ENCODE measurements around the gene RCOR1.
A peak's percentile ranks its signal among the peaks of the same experiment; 100 is the strongest.

The RCOR1 gene

GRCh38 chr14:102588821-102589220 is 3.6 kb upstream of the RCOR1 start:
- H3K4me3 ChIP-seq (ENCODE audit: low read depth in 1 of 2, low read length in 1 of 2), result no peak overlapping the region
- H3K36me3 ChIP-seq, result no peaks in the 10 kb centered on the region
- no peaks in the 10 kb centered on the region for H3K27me3 ChIP-seq
- TF ChIP-seq CTCF (IDR thresholded peaks at IDR 0.05), result no peak
- H3K27ac ChIP-seq, result no peak overlapping the region
- peaks cover 9% of the 10 kb centered on the region in 2 experiments for H3K4me1 ChIP-seq (ENCODE audit: control insufficient read depth in 1 of 2, insufficient read depth in 1 of 2, low read depth in 1 of 2, low read length in 1 of 2)
- H3K9me3 ChIP-seq, result no peaks in the 10 kb centered on the region

GRCh38 chr14:102589761-102590290 is 2.6 kb upstream of the RCOR1 start:
- Histone ChIP-seq H3K4me3 (ENCODE audit: low read depth in 1 of 2, low read length in 1 of 2) (no peak overlapping the region), H3K4me1 (ENCODE audit: control insufficient read depth in 1 of 2, insufficient read depth in 1 of 2, low read depth in 1 of 2, low read length in 1 of 2) (peaks cover 16 to 19% of the 10 kb centered on the region in 2 experiments), H3K36me3 (no peaks in the 10 kb centered on the region), H3K9me3 (no peaks in the 10 kb centered on the region), H3K27ac (peak overlapping the region; percentile 99), H3K27me3 (no peaks in the 10 kb centered on the region)
- TF ChIP-seq CTCF (IDR thresholded peaks at IDR 0.05), result no peak

- no peak for TF ChIP-seq CTCF (IDR thresholded peaks at IDR 0.05)
- Histone ChIP-seq H3K27ac (peak overlapping the region; percentile 99), H3K9me3 (no peaks in the 10 kb centered on the region), H3K27me3 (no peaks in the 10 kb centered on the region), H3K4me1 (ENCODE audit: control insufficient read depth in 1 of 2, insufficient read depth in 1 of 2, low read depth in 1 of 2, low read length in 1 of 2) (peaks cover 25 to 28% of the 10 kb centered on the region in 2 experiments), H3K36me3 (no peaks in the 10 kb centered on the region), H3K4me3 (ENCODE audit: low read depth in 1 of 2, low read length in 1 of 2) (peak overlapping the region in 1 of 2 experiments; percentile 71)
These were observed 1.8 kb upstream of the RCOR1 start for GRCh38 chr14:102590667-102591099.

GRCh38 chr14:102591372-102591943 is 991 bp upstream of the RCOR1 start:
- no peaks in the 10 kb centered on the region for H3K9me3 ChIP-seq
- peaks cover 25 to 35% of the 10 kb centered on the region in 2 experiments for H3K4me1 ChIP-seq (ENCODE audit: control insufficient read depth in 1 of 2, insufficient read depth in 1 of 2, low read depth in 1 of 2, low read length in 1 of 2)
- H3K4me3 ChIP-seq (ENCODE audit: low read depth in 1 of 2, low read length in 1 of 2), result peak overlapping the region; percentile 71 to 89
- no peaks in the 10 kb centered on the region for H3K27me3 ChIP-seq
- H3K27ac ChIP-seq, result peak overlapping the region; percentile 99
- TF ChIP-seq CTCF (IDR thresholded peaks at IDR 0.05), result no peak
- H3K36me3 ChIP-seq, result no peaks in the 10 kb centered on the region

DNA sequence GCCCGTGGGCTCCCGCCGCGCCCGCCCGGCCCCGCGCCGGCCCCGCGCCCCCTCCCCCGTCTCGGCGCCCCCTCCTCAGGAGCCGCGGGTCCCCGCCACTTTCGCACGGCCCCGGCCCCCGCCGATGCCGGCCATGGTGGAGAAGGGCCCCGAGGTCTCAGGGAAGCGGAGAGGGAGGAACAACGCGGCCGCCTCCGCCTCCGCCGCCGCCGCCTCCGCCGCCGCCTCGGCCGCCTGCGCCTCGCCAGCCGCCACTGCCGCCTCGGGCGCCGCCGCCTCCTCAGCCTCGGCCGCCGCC is 263 bp downstream of the RCOR1 start:
- TF ChIP-seq CTCF (IDR thresholded peaks at IDR 0.05), result no peak
- Histone ChIP-seq H3K27ac (peak overlapping the region; percentile 99), H3K27me3 (no peaks in the 10 kb centered on the region), H3K9me3 (no peaks in the 10 kb centered on the region), H3K4me1 (ENCODE audit: control insufficient read depth in 1 of 2, insufficient read depth in 1 of 2, low read depth in 1 of 2, low read length in 1 of 2) (peaks cover 25 to 36% of the 10 kb centered on the region in 2 experiments), H3K36me3 (peaks cover 5% of the 10 kb centered on the region), H3K4me3 (ENCODE audit: low read depth in 1 of 2, low read length in 1 of 2) (peak overlapping the region; percentile 89 to 99)

Data from neutrophil (primary cell).